Measurements from ENCODE around the gene DNM3.
A peak's percentile ranks its signal among the peaks of the same experiment; 100 is the strongest.

The DNM3 gene

DNA sequence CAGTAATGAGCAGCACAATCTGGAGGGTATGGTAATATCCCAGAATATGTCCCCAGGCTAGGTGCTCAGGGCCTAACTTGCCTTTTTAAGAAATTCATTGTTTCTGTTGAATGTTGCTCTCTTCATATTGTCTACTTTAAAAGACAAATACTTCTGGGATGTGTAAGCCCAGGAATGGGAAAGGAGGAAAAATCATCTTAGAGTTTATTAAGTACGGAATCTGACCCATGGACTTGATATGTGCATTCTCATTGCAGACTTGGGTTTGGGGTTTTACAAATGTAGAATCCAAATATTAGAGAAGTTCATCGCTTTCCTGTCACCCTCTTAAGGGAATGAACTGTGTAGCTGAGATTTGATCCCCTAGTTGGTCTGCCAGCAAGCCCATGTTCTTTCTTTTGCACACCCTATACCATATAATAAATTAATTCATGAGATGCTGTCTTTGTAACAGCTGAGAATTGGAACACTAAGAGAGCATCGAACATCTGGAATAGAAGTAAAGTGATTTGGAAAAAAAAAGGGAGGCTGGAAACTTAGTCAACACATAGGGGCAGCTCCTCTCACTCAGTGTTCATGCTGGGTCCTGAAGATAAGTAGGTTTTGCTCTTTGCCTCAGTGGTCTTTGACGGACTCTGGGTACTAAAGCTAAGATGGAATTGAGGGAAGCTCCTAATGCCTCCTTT is 343.4 kb downstream of the DNM3 start:
- peak; percentile 27 for DNase-seq (ENCODE audit: low read depth)
- Histone ChIP-seq H3K9me3 (ENCODE audit: control insufficient read depth, low read length) (no peaks in the 10 kb centered on the region), H3K4me1 (ENCODE audit: control insufficient read depth, insufficient read depth, low read length) (peaks cover 33% of the 10 kb centered on the region), H3K4me3 (ENCODE audit: low read length) (no peak overlapping the region), H3K27me3 (replicated peaks; ENCODE audit: control insufficient read depth, insufficient read depth, low read length) (no peaks in the 10 kb centered on the region), H3K36me3 (ENCODE audit: control insufficient read depth, insufficient read depth, low read length, severe bottlenecking) (no peaks in the 10 kb centered on the region), H3K9ac (ENCODE audit: low read length) (no peak overlapping the region)

- Histone ChIP-seq H3K9ac (ENCODE audit: low read length) (no peak overlapping the region), H3K9me3 (ENCODE audit: control insufficient read depth, low read length) (no peaks in the 10 kb centered on the region), H3K36me3 (ENCODE audit: control insufficient read depth, insufficient read depth, low read length, severe bottlenecking) (no peaks in the 10 kb centered on the region), H3K4me3 (ENCODE audit: low read length) (no peak overlapping the region), H3K4me1 (ENCODE audit: control insufficient read depth, insufficient read depth, low read length) (peaks cover 29% of the 10 kb centered on the region), H3K27me3 (replicated peaks; ENCODE audit: control insufficient read depth, insufficient read depth, low read length) (no peaks in the 10 kb centered on the region)
- peak; percentile 65 for DNase-seq (ENCODE audit: low read depth)
Observed at GRCh38 chr1:172185211-172185610, 343.9 kb downstream of the DNM3 start.

DNA sequence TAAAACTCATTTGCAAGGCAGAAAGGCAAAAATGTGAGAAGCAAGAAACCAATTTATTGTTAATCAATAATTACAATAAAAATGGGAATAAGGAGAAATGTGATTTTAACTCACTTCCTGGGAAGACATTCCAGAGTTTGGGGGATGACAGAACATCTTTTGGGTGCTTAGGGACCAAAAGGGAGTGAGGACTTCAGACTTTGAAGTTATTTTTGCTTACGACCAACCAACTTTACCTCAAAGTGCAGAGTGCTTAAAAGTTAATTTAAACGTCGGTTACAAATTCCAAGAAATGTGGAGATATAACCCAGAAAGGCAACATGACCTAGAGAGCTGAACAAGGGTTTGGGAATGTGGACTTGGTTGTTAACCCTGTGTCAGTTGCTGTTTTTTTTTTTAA is 344.7 kb downstream of the DNM3 start:
- H3K27me3 ChIP-seq (replicated peaks; ENCODE audit: control insufficient read depth, insufficient read depth, low read length), result no peaks in the 10 kb centered on the region
- H3K9me3 ChIP-seq (ENCODE audit: control insufficient read depth, low read length), result no peaks in the 10 kb centered on the region
- H3K9ac ChIP-seq (ENCODE audit: low read length), result no peak overlapping the region
- H3K4me3 ChIP-seq (ENCODE audit: low read length), result no peak overlapping the region
- H3K36me3 ChIP-seq (ENCODE audit: control insufficient read depth, insufficient read depth, low read length, severe bottlenecking), result no peaks in the 10 kb centered on the region
- DNase-seq (ENCODE audit: low read depth), result no peak
- H3K4me1 ChIP-seq (ENCODE audit: control insufficient read depth, insufficient read depth, low read length), result peaks cover 22% of the 10 kb centered on the region

DNA sequence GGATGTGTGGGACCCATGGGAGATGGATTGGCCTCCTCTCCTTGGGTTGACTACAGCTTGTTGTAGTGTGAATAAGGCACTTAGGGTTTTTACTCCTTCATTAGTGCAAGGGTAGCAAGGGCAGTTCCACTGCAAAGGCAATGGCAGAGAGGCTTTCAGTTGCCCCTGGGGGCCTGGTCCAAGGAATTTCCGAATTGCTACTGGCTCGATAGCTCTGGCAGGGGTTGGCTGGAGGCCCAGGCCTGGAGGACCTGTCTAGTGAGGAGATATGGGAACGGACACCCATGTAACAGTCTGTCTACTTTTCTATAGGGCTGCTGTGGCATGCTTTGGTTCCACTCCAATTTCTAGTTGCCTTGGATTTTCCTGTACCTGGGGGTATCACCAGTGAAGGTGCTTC is 360.3 kb downstream of the DNM3 start:
- no peak for DNase-seq (ENCODE audit: low read depth)
- no peak overlapping the region for H3K9ac ChIP-seq (ENCODE audit: low read length)
- no peak overlapping the region for H3K4me3 ChIP-seq (ENCODE audit: low read length)
- peaks cover 21% of the 10 kb centered on the region for H3K9me3 ChIP-seq (ENCODE audit: control insufficient read depth, low read length)
- H3K36me3 ChIP-seq (ENCODE audit: control insufficient read depth, insufficient read depth, low read length, severe bottlenecking), result no peaks in the 10 kb centered on the region
- no peaks in the 10 kb centered on the region for H3K4me1 ChIP-seq (ENCODE audit: control insufficient read depth, insufficient read depth, low read length)
- H3K27me3 ChIP-seq (replicated peaks; ENCODE audit: control insufficient read depth, insufficient read depth, low read length), result no peaks in the 10 kb centered on the region

DNA sequence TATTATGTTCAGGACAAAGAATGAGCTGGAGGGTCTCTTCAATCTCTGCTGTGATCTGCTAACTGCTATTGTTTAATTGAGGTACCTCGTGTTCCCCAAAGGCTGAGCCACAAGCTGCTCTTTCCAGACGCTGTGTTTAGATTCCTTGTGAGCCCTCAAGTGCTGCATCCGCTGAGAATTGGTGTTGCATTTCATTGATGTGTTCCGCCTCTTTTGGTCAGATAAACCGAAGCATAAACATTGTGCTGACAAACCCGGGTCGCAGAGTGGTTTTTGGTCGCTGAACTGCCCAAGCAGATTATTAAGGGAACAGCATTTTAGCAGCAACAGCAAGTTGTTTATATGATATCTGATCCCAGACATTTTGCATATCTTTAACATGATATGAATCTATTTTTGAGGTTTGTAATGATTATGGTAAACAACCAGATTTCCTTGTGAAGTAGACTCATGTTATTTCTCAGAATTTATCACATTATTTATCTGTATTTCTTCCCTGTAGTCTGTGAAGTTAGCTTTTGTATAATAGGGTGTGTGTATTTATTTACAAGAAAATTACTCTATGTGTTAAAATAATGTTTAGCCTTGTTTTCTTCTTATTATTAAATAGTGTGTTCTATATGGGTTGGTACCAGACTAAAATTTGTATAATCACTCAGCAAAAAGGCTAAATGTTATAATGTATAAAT is 362.0 kb downstream of the DNM3 start:
- H3K4me3 ChIP-seq (ENCODE audit: low read length), result no peak overlapping the region
- peaks cover 18% of the 10 kb centered on the region for H3K9me3 ChIP-seq (ENCODE audit: control insufficient read depth, low read length)
- H3K4me1 ChIP-seq (ENCODE audit: control insufficient read depth, insufficient read depth, low read length), result no peaks in the 10 kb centered on the region
- H3K9ac ChIP-seq (ENCODE audit: low read length), result no peak overlapping the region
- no peaks in the 10 kb centered on the region for H3K27me3 ChIP-seq (replicated peaks; ENCODE audit: control insufficient read depth, insufficient read depth, low read length)
- no peaks in the 10 kb centered on the region for H3K36me3 ChIP-seq (ENCODE audit: control insufficient read depth, insufficient read depth, low read length, severe bottlenecking)
- DNase-seq (ENCODE audit: low read depth), result peak; percentile 12

GRCh38 chr1:172203902-172204301 is 362.6 kb downstream of the DNM3 start:
- DNase-seq (ENCODE audit: low read depth), result no peak
- Histone ChIP-seq H3K4me1 (ENCODE audit: control insufficient read depth, insufficient read depth, low read length) (no peaks in the 10 kb centered on the region), H3K9ac (ENCODE audit: low read length) (no peak overlapping the region), H3K9me3 (ENCODE audit: control insufficient read depth, low read length) (peaks cover 12% of the 10 kb centered on the region), H3K4me3 (ENCODE audit: low read length) (no peak overlapping the region), H3K27me3 (replicated peaks; ENCODE audit: control insufficient read depth, insufficient read depth, low read length) (no peaks in the 10 kb centered on the region), H3K36me3 (ENCODE audit: control insufficient read depth, insufficient read depth, low read length, severe bottlenecking) (no peaks in the 10 kb centered on the region)

DNA sequence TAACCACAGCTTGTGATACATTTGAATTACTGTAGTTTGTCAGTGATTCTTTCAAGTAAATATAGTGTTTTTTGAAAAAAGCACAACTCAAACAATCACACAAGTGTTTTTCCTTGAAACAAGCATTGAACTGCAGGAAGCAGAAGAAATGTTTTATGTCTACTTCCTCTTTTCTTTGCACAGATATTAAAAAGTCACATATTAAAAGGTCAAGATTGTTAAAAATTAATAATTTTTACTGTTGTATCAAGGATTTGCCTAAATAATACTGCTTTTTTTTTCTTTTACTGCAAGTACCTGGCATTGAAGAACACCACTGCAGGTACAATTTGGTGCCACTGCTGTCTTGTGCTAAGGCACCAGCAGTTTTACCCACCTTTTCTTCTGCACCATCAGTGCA is 365.0 kb downstream of the DNM3 start:
- H3K4me3 ChIP-seq (ENCODE audit: low read length), result no peak overlapping the region
- no peaks in the 10 kb centered on the region for H3K4me1 ChIP-seq (ENCODE audit: control insufficient read depth, insufficient read depth, low read length)
- DNase-seq (ENCODE audit: low read depth), result no peak
- no peak overlapping the region for H3K9ac ChIP-seq (ENCODE audit: low read length)
- no peaks in the 10 kb centered on the region for H3K9me3 ChIP-seq (ENCODE audit: control insufficient read depth, low read length)
- H3K36me3 ChIP-seq (ENCODE audit: control insufficient read depth, insufficient read depth, low read length, severe bottlenecking), result no peaks in the 10 kb centered on the region
- H3K27me3 ChIP-seq (replicated peaks; ENCODE audit: control insufficient read depth, insufficient read depth, low read length), result no peaks in the 10 kb centered on the region

DNA sequence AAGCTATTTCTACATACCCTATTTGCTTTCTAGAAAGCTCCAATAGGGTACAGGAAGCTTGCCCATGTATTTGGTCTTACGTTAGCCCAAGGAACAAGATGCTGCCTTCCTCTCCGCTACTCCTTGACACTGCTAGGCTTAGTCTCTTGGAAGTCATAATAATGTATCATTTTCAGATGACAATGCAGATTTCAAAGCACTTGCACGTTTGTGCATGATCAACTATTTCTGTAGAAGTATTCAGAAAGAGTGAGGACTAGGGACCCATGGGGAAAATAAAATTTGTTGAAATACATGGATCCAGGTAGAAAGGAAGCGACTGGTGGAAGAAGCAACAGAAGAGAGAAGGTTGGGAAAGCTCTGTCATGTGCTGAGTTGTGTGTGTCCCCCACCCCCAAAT is 367.3 kb downstream of the DNM3 start:
- H3K36me3 ChIP-seq (ENCODE audit: control insufficient read depth, insufficient read depth, low read length, severe bottlenecking), result no peaks in the 10 kb centered on the region
- H3K9ac ChIP-seq (ENCODE audit: low read length), result no peak overlapping the region
- no peaks in the 10 kb centered on the region for H3K4me1 ChIP-seq (ENCODE audit: control insufficient read depth, insufficient read depth, low read length)
- H3K9me3 ChIP-seq (ENCODE audit: control insufficient read depth, low read length), result no peaks in the 10 kb centered on the region
- H3K27me3 ChIP-seq (replicated peaks; ENCODE audit: control insufficient read depth, insufficient read depth, low read length), result no peaks in the 10 kb centered on the region
- no peak for DNase-seq (ENCODE audit: low read depth)
- H3K4me3 ChIP-seq (ENCODE audit: low read length), result no peak overlapping the region

DNA sequence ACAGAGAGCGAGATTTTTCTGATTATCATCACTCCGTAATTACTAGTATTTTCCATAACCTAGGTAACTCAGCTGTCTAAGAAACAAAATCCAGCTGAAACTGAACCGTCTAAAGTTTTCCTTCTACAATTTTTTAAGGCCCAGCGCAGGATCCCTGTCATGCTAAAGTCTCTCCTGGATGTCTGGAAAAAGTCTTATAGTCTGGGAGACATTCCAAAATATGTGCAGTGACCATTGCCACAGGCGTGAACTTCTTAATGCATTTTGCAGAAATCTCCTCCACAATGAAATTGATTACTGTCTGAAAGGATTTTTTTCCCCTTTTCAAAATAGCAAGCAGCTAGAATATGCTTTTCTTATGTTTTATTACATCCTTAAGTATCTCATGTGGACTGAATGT is 369.9 kb downstream of the DNM3 start:
- H3K36me3 ChIP-seq (ENCODE audit: control insufficient read depth, insufficient read depth, low read length, severe bottlenecking), result no peaks in the 10 kb centered on the region
- no peaks in the 10 kb centered on the region for H3K9me3 ChIP-seq (ENCODE audit: control insufficient read depth, low read length)
- H3K27me3 ChIP-seq (replicated peaks; ENCODE audit: control insufficient read depth, insufficient read depth, low read length), result no peaks in the 10 kb centered on the region
- no peak overlapping the region for H3K9ac ChIP-seq (ENCODE audit: low read length)
- no peak overlapping the region for H3K4me3 ChIP-seq (ENCODE audit: low read length)
- DNase-seq (ENCODE audit: low read depth), result no peak
- H3K4me1 ChIP-seq (ENCODE audit: control insufficient read depth, insufficient read depth, low read length), result no peaks in the 10 kb centered on the region

DNA sequence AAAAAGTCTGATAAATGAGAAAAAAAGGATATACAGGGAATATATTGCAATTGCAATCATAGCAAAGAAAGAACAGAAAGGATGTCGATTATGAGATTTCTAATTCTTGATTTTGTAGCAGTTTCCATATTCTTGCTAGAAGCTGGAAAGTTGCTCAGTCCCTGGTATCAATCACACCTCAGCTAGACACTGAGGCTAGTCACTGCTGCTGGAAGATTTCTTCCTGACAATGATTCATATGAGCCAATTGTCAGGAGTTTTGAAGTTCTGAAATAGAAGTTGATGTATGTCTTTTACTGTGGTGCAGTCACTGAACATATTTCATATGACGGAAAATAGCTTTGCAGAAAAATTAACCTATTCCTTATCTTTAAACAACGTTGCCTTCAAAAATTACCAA is 370.8 kb downstream of the DNM3 start:
- no peak overlapping the region for H3K9ac ChIP-seq (ENCODE audit: low read length)
- DNase-seq (ENCODE audit: low read depth), result no peak
- H3K9me3 ChIP-seq (ENCODE audit: control insufficient read depth, low read length), result no peaks in the 10 kb centered on the region
- H3K4me1 ChIP-seq (ENCODE audit: control insufficient read depth, insufficient read depth, low read length), result no peaks in the 10 kb centered on the region
- H3K36me3 ChIP-seq (ENCODE audit: control insufficient read depth, insufficient read depth, low read length, severe bottlenecking), result no peaks in the 10 kb centered on the region
- no peak overlapping the region for H3K4me3 ChIP-seq (ENCODE audit: low read length)
- H3K27me3 ChIP-seq (replicated peaks; ENCODE audit: control insufficient read depth, insufficient read depth, low read length), result no peaks in the 10 kb centered on the region

GRCh38 chr1:172215006-172215405 is 373.7 kb downstream of the DNM3 start:
- Histone ChIP-seq H3K4me1 (ENCODE audit: control insufficient read depth, insufficient read depth, low read length) (no peaks in the 10 kb centered on the region), H3K36me3 (ENCODE audit: control insufficient read depth, insufficient read depth, low read length, severe bottlenecking) (no peaks in the 10 kb centered on the region), H3K9ac (ENCODE audit: low read length) (no peak overlapping the region), H3K27me3 (replicated peaks; ENCODE audit: control insufficient read depth, insufficient read depth, low read length) (no peaks in the 10 kb centered on the region), H3K9me3 (ENCODE audit: control insufficient read depth, low read length) (no peaks in the 10 kb centered on the region), H3K4me3 (ENCODE audit: low read length) (no peak overlapping the region)
- DNase-seq (ENCODE audit: low read depth), result no peak

DNA sequence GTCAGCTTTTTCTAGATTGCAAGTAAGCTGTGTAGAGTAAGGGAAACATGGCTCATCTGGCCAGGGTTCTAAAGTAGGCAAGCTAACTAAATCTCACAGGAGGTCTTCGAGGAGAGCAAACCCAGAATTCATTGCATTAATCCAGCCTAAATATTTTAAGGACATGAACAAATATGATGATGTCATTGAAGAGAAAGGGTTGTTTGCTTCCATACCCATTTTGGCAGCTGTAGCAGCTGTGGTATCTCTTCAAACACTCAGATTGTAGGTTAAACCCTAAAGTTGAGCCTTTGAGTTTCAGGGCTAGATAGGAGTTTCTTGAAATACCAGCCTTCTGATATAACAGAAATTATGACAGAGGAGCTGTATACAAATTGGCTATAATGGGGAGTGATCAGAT is 378.7 kb downstream of the DNM3 start:
- H3K27me3 ChIP-seq (replicated peaks; ENCODE audit: control insufficient read depth, insufficient read depth, low read length), result no peaks in the 10 kb centered on the region
- no peak for DNase-seq (ENCODE audit: low read depth)
- H3K9ac ChIP-seq (ENCODE audit: low read length), result no peak overlapping the region
- no peaks in the 10 kb centered on the region for H3K36me3 ChIP-seq (ENCODE audit: control insufficient read depth, insufficient read depth, low read length, severe bottlenecking)
- H3K4me3 ChIP-seq (ENCODE audit: low read length), result no peak overlapping the region
- H3K9me3 ChIP-seq (ENCODE audit: control insufficient read depth, low read length), result no peaks in the 10 kb centered on the region
- H3K4me1 ChIP-seq (ENCODE audit: control insufficient read depth, insufficient read depth, low read length), result no peaks in the 10 kb centered on the region

Data from adipocyte (in vitro differentiated cells).